NCI-H2029 treated with DMSO at 0.1 percent for 48 hours (cell line): ENCODE data around the gene DPEP2NB.
"Not testable (repeated sequence)": the region's sequence is repeated elsewhere in the genome, so short reads cannot be mapped to it uniquely, and the experiment has no call there.

Experiments used
- DNase-seq: peaks from one replicate; lab custom pipeline; 2025; lab: John Stamatoyannopoulos, UW

The DPEP2NB gene

GRCh38 chr16:67982011-67982696 lies 33.6 kb downstream of the DPEP2NB start:
- no peak for DNase-seq

- no peak for DNase-seq
Observed at GRCh38 chr16:67979955-67980678, 35.6 kb downstream of the DPEP2NB start, which contains the start of gene DPEP3. Gene DPEP3, minus strand, starts transcription at chr16:67980499. Its CDS starts 119 bp downstream, at chr16:67980380.

GRCh38 chr16:67977469-67978227 lies 38.1 kb downstream of the DPEP2NB start:
- no peak for DNase-seq

GRCh38 chr16:67977005-67977404 lies 38.7 kb downstream of the DPEP2NB start:
- DNase-seq: no peak

GRCh38 chr16:67976205-67976604 lies 39.5 kb downstream of the DPEP2NB start:
- DNase-seq: no peak

- no peak for DNase-seq
Observed at GRCh38 chr16:67975321-67976105, 40.2 kb downstream of the DPEP2NB start.

- DNase-seq: not testable (repeated sequence)
Observed at GRCh38 chr16:67972285-67972684, 43.4 kb downstream of the DPEP2NB start.

- DNase-seq: no peak
Observed at GRCh38 chr16:67971111-67971510, 44.6 kb downstream of the DPEP2NB start.

- no peak for DNase-seq
Observed at GRCh38 chr16:67969254-67970039, 46.3 kb downstream of the DPEP2NB start.

GRCh38 chr16:67968400-67969253 lies 47.1 kb downstream of the DPEP2NB start, which contains the start of gene SLC12A4:
Gene SLC12A4, minus strand, starts transcription at chr16:67968637. Its CDS starts 84 bp downstream, at chr16:67968553.
- DNase-seq: no peak

GRCh38 chr16:67967958-67968399 lies 47.7 kb downstream of the DPEP2NB start:
- no peak for DNase-seq

- no peak for DNase-seq
Observed at GRCh38 chr16:67967183-67967957, 48.3 kb downstream of the DPEP2NB start.

GRCh38 chr16:67966549-67967182 lies 49.0 kb downstream of the DPEP2NB start:
- no peak for DNase-seq

- no peak for DNase-seq
Observed at GRCh38 chr16:67965668-67966548, 49.8 kb downstream of the DPEP2NB start.

- no peak for DNase-seq
Observed at GRCh38 chr16:67964477-67965131, 51.1 kb downstream of the DPEP2NB start.

GRCh38 chr16:67963662-67964321 lies 51.9 kb downstream of the DPEP2NB start:
- DNase-seq: no peak
